Psoas muscle (tissue), 8 donors: ENCODE measurements around the gene UBE2E2. TPM values are rescaled to one million over a fixed set of nuclear protein-coding genes. Genes with fewer than 3 reads are reported as not detected.
"Not testable (repeated sequence)": the region's sequence is repeated elsewhere in the genome, so short reads cannot be mapped to it uniquely, and the experiment has no call there.

Experiments used
- ATAC-seq, 4 donors: fragments of 200-7000 bp; cut with Tn5 transposase; one replicate each; pipeline ENCODE4 v1.9.1; 2020; ENCODE audit warnings: moderate library complexity in 3 of 4, mild to moderate bottlenecking in 2 of 4
- DNase-seq, 2 donors: peaks; one replicate each; pipeline ENCODE4 v3.0.0-alpha.2; 2020
- H3K27ac ChIP-seq: fragments of 200-600 bp; one replicate; pipeline ENCODE4 v1.8.0; 2022
- H3K27me3 ChIP-seq, 3 donors: fragments of 200-600 bp in 1 of 3; one replicate each; pipeline versions ENCODE4 v1.6.1 to v1.8.0; 2013 to 2022; ENCODE audit warnings: low read length in 2 of 3, mild to moderate bottlenecking in 2 of 3, moderate library complexity in 1 of 3; ENCODE audit not compliant: insufficient read depth in 3 of 3
- H3K36me3 ChIP-seq, 2 donors: fragments of 200-600 bp in 1 of 2; one replicate each; pipeline versions ENCODE4 v1.6.1 to v1.8.0; 2013 to 2022; ENCODE audit warnings: low read depth in 1 of 2, mild to moderate bottlenecking in 1 of 2, moderate library complexity in 1 of 2; ENCODE audit not compliant: insufficient read depth in 1 of 2
- H3K4me1 ChIP-seq: fragments of 200-600 bp; one replicate; pipeline ENCODE4 v1.8.0; 2022
- H3K4me3 ChIP-seq: fragments of 200-600 bp; one replicate; pipeline ENCODE4 v1.8.0; 2022; ENCODE audit warnings: mild to moderate bottlenecking
- H3K9me3 ChIP-seq: fragments of 200-600 bp; one replicate; pipeline ENCODE4 v1.8.0; 2022
- CTCF ChIP-seq: fragments of 200-600 bp; IDR thresholded peaks from one replicate; pipeline ENCODE4 v1.8.0; 2022; ENCODE audit warnings: antibody characterized with exemption
- WGBS, 3 donors: extraction: QIAGEN DNeasy Blood & Tissue Kit; methylation state at CpG; one replicate each; pipeline versions ENCODE4 v1.1.6 to v1.1.7; 2013; 5-methylcytosine and 5-hydroxymethylcytosine counted together
- intact Hi-C, 2 donors: fragments of 100-400 bp; cut with DNase I; formaldehyde crosslinking; loops; one replicate each; pipeline versions ENCODE4 v1.11.0 to v1.14.2; 2022
- polyA plus RNA-seq, 3 donors: library from polyadenylated mRNA; stranded (reverse); fragments of 200-250 nt; gene quantifications; one replicate each; pipeline ENCODE4 v1.2.3, GENCODE V29; 2013
- total RNA-seq, 4 donors: library from RNA; stranded (reverse); fragmentation: NEBNext Ultra II Directional in 2 of 4; extraction: Animal tissue kit (Norgen Biotek cat#: 25700) in 2 of 4; gene quantifications; one replicate each; pipeline versions ENCODE4 v1.2.1 to v1.2.4, GENCODE V29; 2021 to 2023
- donor health status: healthy with polysubstance abuse.
- donor health status: DM: no; HTN: no; CAD: no; lungs with moderate emphysema.
- donor health status: Bipolar disorder and iron deficiency.
- donor health status: healthy.
- donor health status: DM: yes; HTN: yes; CAD: no.
- donor health status: DM: no; HTN: no; CAD: no.
- donor health status: DM: no; HTN: no; CAD: no.
- donor health status: DM: yes; HTN: yes; CAD: no.

Gene UBE2E2
- total and polyA plus RNA-seq, 7 donors: 12.9 to 38.2 (median 34.0) TPM

- DNase-seq: no peak
- WGBS, 3 donors: 76 to 92% (median 79%) methylated on average over 7 of the region's 7 CpGs
- no peak for TF ChIP-seq CTCF
Measured at GRCh38 chr3:23343509-23343908, 140.4 kb downstream of the UBE2E2 start.

GRCh38 chr3:23344886-23345285 lies 141.8 kb downstream of the UBE2E2 start:
- Histone ChIP-seq H3K27me3 (no peaks in the 10 kb centered on the region), H3K36me3 (no peaks in the 10 kb centered on the region), H3K27ac (no peak overlapping the region), H3K4me3 (no peak overlapping the region), H3K9me3 (no peaks in the 10 kb centered on the region), H3K4me1 (peaks cover 5% of the 10 kb centered on the region)
- ATAC-seq (no peak), DNase-seq (no peak)
- 64 to 76% (median 72%) methylated on average over 1 of the region's 1 CpG for WGBS, 3 donors
- TF ChIP-seq CTCF: no peak
- intact Hi-C loops: no loop called here

More at GRCh38 chr3:23343509-23343908, 140.4 kb downstream of the UBE2E2 start:
- Histone ChIP-seq H3K27me3 (no peaks in the 10 kb centered on the region), H3K27ac (no peak overlapping the region), H3K4me3 (no peak overlapping the region), H3K9me3 (no peaks in the 10 kb centered on the region), H3K4me1 (peaks cover 5% of the 10 kb centered on the region), H3K36me3 (no peaks in the 10 kb centered on the region)
- intact Hi-C loops: no loop called here
- peak in 2 of 4 donors; percentile 54 to 69 for ATAC-seq

- intact Hi-C loops: not testable (repeated sequence)
- 96 to 98% (median 97%) methylated on average over 14 to 15 of the region's 15 CpGs for WGBS, 3 donors
Measured at GRCh38 chr3:23349444-23349843, 146.3 kb downstream of the UBE2E2 start.

GRCh38 chr3:23356169-23356568 lies 153.0 kb downstream of the UBE2E2 start:
- DNase-seq: no peak
- ATAC-seq: peak in 2 of 4 donors; percentile 48 to 60
- Histone ChIP-seq H3K36me3 (no peaks in the 10 kb centered on the region), H3K4me3 (no peak overlapping the region), H3K27ac (no peak overlapping the region), H3K4me1 (peaks cover 6% of the 10 kb centered on the region), H3K27me3 (no peaks in the 10 kb centered on the region), H3K9me3 (no peaks in the 10 kb centered on the region)
- TF ChIP-seq CTCF: no peak
- intact Hi-C loops: no loop called here
- WGBS, 3 donors: 77 to 91% (median 79%) methylated on average over 3 of the region's 3 CpGs

More at GRCh38 chr3:23349444-23349843, 146.3 kb downstream of the UBE2E2 start:
- H3K27ac ChIP-seq, H3K27me3 ChIP-seq, H3K4me3 ChIP-seq, DNase-seq, H3K9me3 ChIP-seq, H3K4me1 ChIP-seq, H3K36me3 ChIP-seq, ATAC-seq: not testable (repeated sequence)

- peak in 3 of 4 donors; percentile 30 to 59 (median 56) for ATAC-seq
- no peaks in the 10 kb centered on the region for H3K27me3 ChIP-seq
- no peak overlapping the region for H3K27ac ChIP-seq
- no peak for TF ChIP-seq CTCF
- H3K9me3 ChIP-seq: no peaks in the 10 kb centered on the region
- peaks cover 6% of the 10 kb centered on the region for H3K4me1 ChIP-seq
- 70 to 93% (median 74%) methylated on average over 3 of the region's 3 CpGs for WGBS, 3 donors
- H3K36me3 ChIP-seq: no peaks in the 10 kb centered on the region
- H3K4me3 ChIP-seq: no peak overlapping the region
- intact Hi-C loops: no loop called here
- no peak for DNase-seq
Measured at GRCh38 chr3:23356923-23357322, 153.8 kb downstream of the UBE2E2 start.
